Mucosa of rectum (tissue), 2 donors: Measurements from ENCODE around the gene FLG2.

ENCODE experiments used
- H3K27ac ChIP-seq, 2 donors: one replicate each; pipeline ENCODE4 v1.7.0; 2013; ENCODE audit warnings: inconsistent platforms in 2 of 2, low read depth in 2 of 2, low read length in 2 of 2
- H3K27me3 ChIP-seq, 2 donors: one replicate each; pipeline ENCODE4 v1.7.0; 2013; ENCODE audit warnings: low read length in 2 of 2; ENCODE audit not compliant: control insufficient read depth in 2 of 2, insufficient read depth in 2 of 2
- H3K36me3 ChIP-seq, 2 donors: one replicate each; pipeline ENCODE4 v1.7.0; 2013; ENCODE audit warnings: low read length in 2 of 2; ENCODE audit not compliant: control insufficient read depth in 2 of 2, insufficient read depth in 2 of 2
- H3K4me1 ChIP-seq, 2 donors: one replicate each; pipeline ENCODE4 v1.7.0; 2013; ENCODE audit warnings: low read length in 2 of 2, mild to moderate bottlenecking in 1 of 2; ENCODE audit not compliant: control insufficient read depth in 2 of 2, insufficient read depth in 2 of 2
- H3K4me3 ChIP-seq, 2 donors: one replicate each; pipeline ENCODE4 v1.7.0; 2013; ENCODE audit warnings: low read length in 2 of 2
- H3K9ac ChIP-seq, 2 donors: one replicate each; pipeline ENCODE4 v1.7.0; 2013; ENCODE audit warnings: low read length in 2 of 2, low read depth in 1 of 2, mild to moderate bottlenecking in 1 of 2
- H3K9me3 ChIP-seq, 2 donors: one replicate each; pipeline ENCODE4 v1.7.0; 2013; ENCODE audit warnings: low read length in 2 of 2; ENCODE audit not compliant: control insufficient read depth in 2 of 2
- donor health status: healthy.
- donor health status: Normal muscosa, but diverticular disease.

The FLG2 gene

DNA sequence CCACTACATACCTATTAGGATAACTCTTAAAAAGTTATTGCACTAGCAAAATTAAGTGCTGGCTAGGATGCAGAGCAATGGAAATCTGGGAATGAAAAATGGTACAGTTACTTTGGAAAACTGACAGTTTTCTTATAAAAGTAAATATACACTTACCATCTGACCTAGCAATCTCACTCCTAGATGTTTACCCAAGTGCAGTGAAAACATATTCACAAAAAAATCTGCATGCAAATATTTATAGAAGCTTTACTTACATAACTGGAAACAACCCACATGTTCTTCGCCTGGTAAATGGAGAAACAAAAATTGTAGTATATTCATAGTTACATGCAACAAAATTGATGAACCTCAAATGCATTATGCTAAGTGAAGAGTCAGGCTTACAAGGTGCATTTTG, 12.9 kb upstream of the FLG2 start:
- Histone ChIP-seq H3K9me3 (no peaks in the 10 kb centered on the region), H3K27ac (no peak overlapping the region), H3K4me1 (no peaks in the 10 kb centered on the region), H3K9ac (no peak overlapping the region), H3K27me3 (no peaks in the 10 kb centered on the region), H3K4me3 (no peak overlapping the region), H3K36me3 (no peaks in the 10 kb centered on the region)

DNA sequence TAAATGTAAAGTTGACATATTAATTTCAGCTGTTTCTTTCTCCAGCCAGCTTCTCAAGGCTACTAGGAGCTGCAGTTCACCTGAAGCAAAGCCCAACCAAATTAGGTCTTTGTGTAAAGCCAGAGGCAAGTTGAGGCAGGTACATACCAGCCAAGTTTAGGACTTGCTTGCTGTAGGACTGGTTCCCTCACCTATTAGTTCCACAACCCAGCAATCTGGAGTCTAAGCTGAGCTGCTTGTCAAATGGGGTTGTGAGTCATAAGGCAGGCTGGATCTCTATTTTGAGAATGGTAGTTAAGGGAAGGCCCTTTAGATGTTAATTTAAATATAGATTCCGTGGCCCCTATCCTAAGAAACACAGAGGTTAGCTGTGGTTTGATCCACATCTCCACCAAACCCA, 7.6 kb upstream of the FLG2 start:
- no peak overlapping the region for H3K27ac ChIP-seq
- no peaks in the 10 kb centered on the region for H3K4me1 ChIP-seq
- no peaks in the 10 kb centered on the region for H3K27me3 ChIP-seq
- no peak overlapping the region for H3K9ac ChIP-seq
- no peaks in the 10 kb centered on the region for H3K36me3 ChIP-seq
- no peaks in the 10 kb centered on the region for H3K9me3 ChIP-seq
- no peak overlapping the region for H3K4me3 ChIP-seq

DNA sequence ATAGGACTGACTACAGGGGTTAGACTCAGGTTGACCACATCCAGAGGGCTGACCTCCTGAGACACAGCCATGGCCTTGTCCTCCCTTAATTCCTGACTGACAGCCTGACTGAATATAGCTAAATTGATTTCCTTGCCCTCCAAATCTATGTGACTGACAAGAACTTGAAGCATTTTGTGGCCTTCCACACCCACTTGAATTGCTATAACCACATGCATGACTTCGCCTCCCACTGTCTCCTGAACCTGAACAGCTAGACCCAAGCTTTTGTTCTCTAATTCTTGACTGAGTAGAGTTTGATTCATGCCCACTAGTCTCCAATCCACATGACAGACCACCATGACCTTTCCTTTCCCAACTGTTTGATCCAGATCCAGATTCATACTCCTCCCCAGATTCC, 3.1 kb downstream of the FLG2 start:
- Histone ChIP-seq H3K36me3 (no peaks in the 10 kb centered on the region), H3K4me3 (no peak overlapping the region), H3K4me1 (no peaks in the 10 kb centered on the region), H3K27me3 (no peaks in the 10 kb centered on the region), H3K27ac (no peak overlapping the region), H3K9me3 (no peaks in the 10 kb centered on the region), H3K9ac (no peak overlapping the region)

DNA sequence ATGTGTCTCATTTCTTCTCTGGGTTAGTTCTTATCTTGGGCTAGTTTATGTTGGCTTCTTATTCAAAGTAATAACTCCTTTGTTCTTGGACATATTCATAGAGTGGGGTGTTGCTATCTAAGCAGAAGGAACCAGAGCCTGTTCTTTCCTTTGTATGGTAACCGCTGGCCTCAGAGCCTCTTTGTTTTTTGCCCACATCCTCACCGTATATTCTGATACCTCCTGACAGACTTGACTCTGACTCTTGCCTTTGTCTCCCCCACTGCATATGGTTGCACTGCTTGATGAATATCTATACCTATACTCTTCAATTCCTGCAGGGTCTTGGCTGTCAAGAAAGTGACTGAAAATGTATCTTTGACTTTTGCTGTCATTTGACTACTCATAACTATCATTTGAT, 10.2 kb downstream of the FLG2 start:
- no peaks in the 10 kb centered on the region for H3K27me3 ChIP-seq
- H3K9me3 ChIP-seq, result no peaks in the 10 kb centered on the region
- no peaks in the 10 kb centered on the region for H3K36me3 ChIP-seq
- H3K27ac ChIP-seq, result no peak overlapping the region
- no peak overlapping the region for H3K9ac ChIP-seq
- no peaks in the 10 kb centered on the region for H3K4me1 ChIP-seq
- no peak overlapping the region for H3K4me3 ChIP-seq

DNA sequence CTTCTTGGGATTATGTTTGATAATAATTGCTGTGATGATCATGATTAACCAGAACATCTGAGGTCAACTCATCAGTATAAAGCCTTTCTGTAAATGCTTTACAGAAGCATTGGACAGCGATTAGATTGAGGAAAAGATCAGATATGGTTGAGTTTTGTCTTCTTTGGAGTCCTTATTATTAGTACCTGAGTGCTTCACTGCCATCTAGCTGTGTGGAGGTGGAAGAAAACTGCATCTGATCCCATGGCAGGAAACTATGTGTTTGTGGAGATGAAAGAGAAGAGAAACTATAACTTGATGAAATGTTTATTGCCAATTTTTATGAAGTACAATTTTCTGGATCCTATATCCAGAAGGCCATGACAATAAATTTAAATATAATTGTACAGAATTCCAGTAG, 11.4 kb downstream of the FLG2 start:
- no peak overlapping the region for H3K27ac ChIP-seq
- H3K9me3 ChIP-seq, result no peaks in the 10 kb centered on the region
- no peaks in the 10 kb centered on the region for H3K27me3 ChIP-seq
- H3K4me3 ChIP-seq, result no peak overlapping the region
- no peaks in the 10 kb centered on the region for H3K4me1 ChIP-seq
- H3K36me3 ChIP-seq, result no peaks in the 10 kb centered on the region
- H3K9ac ChIP-seq, result no peak overlapping the region

DNA sequence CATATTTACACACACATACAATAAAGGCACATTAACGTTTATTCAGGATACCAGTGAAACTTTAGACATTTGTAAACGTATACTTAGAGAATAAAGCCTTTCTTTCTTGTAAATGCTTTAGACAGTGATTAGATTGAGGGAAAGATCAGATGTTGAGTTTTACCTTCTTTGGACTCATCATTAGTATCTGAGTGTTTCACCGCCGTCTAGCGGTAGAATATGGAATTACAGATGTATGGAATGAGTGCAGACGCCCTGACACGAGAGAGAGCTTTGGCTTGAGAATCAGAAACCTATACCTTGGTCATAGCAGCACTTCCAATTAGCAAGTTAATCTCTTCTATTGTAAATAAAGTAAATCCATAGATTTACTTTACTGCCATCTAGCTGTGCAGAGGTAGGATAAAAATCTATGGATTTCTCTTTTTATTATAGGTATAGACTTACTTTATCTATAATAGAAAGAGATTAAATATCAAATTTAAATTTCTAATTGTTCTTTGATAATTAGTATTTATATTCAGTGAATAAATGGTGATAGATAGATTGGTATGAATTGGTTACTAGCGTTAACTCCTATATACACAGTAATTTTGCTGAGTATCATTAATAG, 12.6 kb downstream of the FLG2 start:
- Histone ChIP-seq H3K9ac (no peak overlapping the region), H3K4me1 (no peaks in the 10 kb centered on the region), H3K4me3 (no peak overlapping the region), H3K36me3 (no peaks in the 10 kb centered on the region), H3K9me3 (no peaks in the 10 kb centered on the region), H3K27ac (no peak overlapping the region), H3K27me3 (no peaks in the 10 kb centered on the region)

DNA sequence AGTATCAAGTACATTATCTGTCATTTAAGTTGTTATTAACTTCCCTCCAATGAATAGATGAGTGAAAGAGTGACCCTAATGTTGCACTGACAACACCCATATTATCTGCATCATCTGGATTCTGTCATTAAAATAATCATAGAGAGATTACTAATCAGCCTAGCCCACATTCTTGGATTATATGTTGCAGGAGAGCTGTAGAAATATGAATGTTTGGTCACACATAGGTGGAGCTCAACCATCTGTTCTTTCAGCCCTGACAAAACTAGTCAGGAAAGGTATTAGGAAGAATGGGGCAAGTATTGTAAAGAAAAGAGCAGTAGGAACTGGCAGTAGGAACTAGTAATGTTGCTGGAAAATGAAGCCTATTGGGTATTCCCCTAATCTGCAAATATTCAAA, 15.4 kb downstream of the FLG2 start:
- Histone ChIP-seq H3K4me3 (no peak overlapping the region), H3K27ac (no peak overlapping the region), H3K4me1 (no peaks in the 10 kb centered on the region)

DNA sequence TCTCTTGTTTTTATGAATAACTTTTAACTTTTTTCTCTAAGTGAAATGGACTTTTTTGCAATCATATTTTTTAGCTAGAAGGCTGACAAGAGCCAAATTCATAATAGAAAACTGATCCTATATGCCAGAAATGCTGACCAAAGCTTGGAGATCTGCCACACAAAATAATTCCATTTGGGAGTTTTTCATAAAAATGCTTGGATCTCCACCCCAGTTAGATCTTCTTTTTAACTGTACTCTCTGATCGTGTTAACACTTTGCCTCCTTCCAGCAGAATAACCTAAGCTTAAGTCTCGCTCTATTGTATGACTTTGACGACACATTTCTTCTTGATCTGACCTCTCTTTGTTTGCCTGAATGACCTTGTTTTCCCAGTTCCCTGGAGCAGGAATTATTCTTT, 16.8 kb downstream of the FLG2 start:
- no peaks in the 10 kb centered on the region for H3K27me3 ChIP-seq
- H3K4me1 ChIP-seq, result no peaks in the 10 kb centered on the region
- no peaks in the 10 kb centered on the region for H3K9me3 ChIP-seq
- H3K4me3 ChIP-seq, result no peak overlapping the region
- H3K27ac ChIP-seq, result no peak overlapping the region
- H3K9ac ChIP-seq, result no peak overlapping the region
- no peaks in the 10 kb centered on the region for H3K36me3 ChIP-seq

More for the DNA sequence above, 15.4 kb downstream of the FLG2 start:
- H3K36me3 ChIP-seq, result no peaks in the 10 kb centered on the region
- H3K9ac ChIP-seq, result no peak overlapping the region
- H3K27me3 ChIP-seq, result no peaks in the 10 kb centered on the region
- no peaks in the 10 kb centered on the region for H3K9me3 ChIP-seq

DNA sequence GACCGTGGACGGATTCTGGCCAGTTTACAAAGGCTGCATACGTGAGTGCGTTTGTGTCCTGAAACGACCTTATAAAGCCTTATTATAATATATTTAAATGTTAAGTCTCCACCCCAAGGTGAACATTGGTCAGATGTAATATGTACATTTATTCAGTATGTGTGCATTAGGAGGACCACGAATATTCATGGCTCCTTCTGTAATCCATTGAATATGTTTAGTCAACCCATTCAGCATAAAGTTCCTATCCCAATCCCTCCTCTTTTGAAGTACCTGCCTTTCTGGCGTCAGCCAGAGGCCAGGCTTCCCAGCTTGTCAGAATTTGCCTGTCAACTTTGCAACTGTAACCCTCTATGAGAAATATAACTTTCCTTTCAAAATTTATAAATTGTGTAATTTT, 24.4 kb downstream of the FLG2 start:
- Histone ChIP-seq H3K27me3 (no peaks in the 10 kb centered on the region), H3K9me3 (no peaks in the 10 kb centered on the region), H3K9ac (no peak overlapping the region), H3K36me3 (no peaks in the 10 kb centered on the region), H3K4me3 (no peak overlapping the region), H3K27ac (no peak overlapping the region), H3K4me1 (no peaks in the 10 kb centered on the region)

DNA sequence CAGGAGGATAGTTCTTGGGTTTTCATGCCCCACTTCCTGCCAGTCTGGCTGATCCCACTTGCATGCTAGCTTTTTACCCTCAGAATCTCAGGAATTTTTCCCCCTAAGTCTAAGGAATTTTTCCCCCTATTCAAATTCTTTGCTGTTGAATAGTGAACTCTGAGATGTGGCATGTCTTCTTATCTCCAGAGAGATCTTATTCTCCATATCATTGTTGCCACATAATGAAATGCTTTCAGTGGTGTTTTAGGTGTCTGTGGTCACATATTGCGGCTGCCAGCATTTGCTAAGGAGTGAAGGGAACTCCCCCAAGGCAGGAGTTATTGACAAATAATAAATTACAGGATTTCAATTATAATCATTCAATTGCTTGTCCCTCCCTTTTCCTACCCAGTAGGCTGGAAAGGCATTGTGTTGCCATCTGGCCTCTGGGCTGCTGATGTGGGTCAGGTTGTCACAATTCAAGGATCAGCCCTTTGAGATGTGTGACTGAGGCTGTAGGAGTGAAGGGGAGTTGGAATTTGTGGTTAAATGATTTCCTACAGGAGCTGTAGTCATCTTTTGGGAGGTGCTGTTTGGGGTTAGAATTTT, 30.9 kb downstream of the FLG2 start:
- Histone ChIP-seq H3K4me3 (no peak overlapping the region), H3K27me3 (no peaks in the 10 kb centered on the region), H3K9me3 (no peaks in the 10 kb centered on the region), H3K4me1 (no peaks in the 10 kb centered on the region), H3K9ac (no peak overlapping the region), H3K36me3 (no peaks in the 10 kb centered on the region), H3K27ac (no peak overlapping the region)

DNA sequence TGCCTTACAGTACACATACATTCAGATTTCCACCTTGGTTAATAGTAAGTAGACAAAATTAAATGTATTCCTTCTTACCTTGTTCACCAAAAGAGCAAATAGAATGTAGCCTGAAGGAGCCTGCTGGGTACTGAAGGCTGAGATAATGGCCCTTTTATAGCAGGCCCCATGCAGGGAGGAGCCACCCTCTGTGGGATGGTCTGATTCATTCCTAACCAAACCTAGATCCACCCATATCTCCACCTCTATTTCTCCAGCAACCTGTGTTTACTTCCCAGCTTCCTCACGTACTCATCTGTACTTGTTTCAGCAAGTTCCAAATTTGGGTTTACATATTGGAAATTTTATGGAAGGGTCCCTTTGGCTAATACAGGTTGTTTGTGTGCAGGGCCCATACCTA, 34.7 kb downstream of the FLG2 start, which contains the start of gene FLG:
TSS of gene FLG (minus strand) at position 129 of the 400 bp plus-strand sequence. CDS start 9,783 bp downstream, outside the sequence.
- H3K4me3 ChIP-seq, result no peak within 1 kb of the TSS
- H3K27ac ChIP-seq, result no peak within 1 kb of the TSS
- H3K9ac ChIP-seq, result no peak within 1 kb of the TSS
- H3K27me3 ChIP-seq, result no peaks in the 10 kb centered on the region
- H3K36me3 ChIP-seq, result no peaks in the 10 kb centered on the region
- no peaks in the 10 kb centered on the region for H3K9me3 ChIP-seq
- H3K4me1 ChIP-seq, result no peaks in the 10 kb centered on the region
